SU-DHL-6 (cell line): ENCODE measurements around the gene NTN4.

Source experiments
- H2AFZ ChIP-seq: fragments of 200-600 bp; sonication (generic); 2 replicates; pipeline ENCODE4 v1.6.1; 2014; ENCODE audit warnings: low read depth, mild to moderate bottlenecking, moderate library complexity, mixed read lengths, antibody characterized with exemption, low read length; ENCODE audit not compliant: severe bottlenecking
- H3F3A ChIP-seq: fragments of 200-600 bp; shearing (Covaris generic); 2 replicates; pipeline ENCODE4 v1.6.0; 2016; ENCODE audit warnings: antibody characterized with exemption, mild to moderate bottlenecking; ENCODE audit not compliant: insufficient read depth
- H3K27ac ChIP-seq: fragments of 200-600 bp; sonication (generic); 2 replicates; pipeline ENCODE4 v1.5.1; 2016; ENCODE audit warnings: low read depth, mild to moderate bottlenecking, low read length, moderate library complexity, mixed read lengths
- H3K27me3 ChIP-seq: fragments of 200-600 bp; sonication (generic), shearing (Covaris generic); 2 replicates; pipeline ENCODE4 v1.6.0; 2014; ENCODE audit warnings: mild to moderate bottlenecking, low read length
- H3K36me3 ChIP-seq: fragments of 200-600 bp; sonication (generic); 2 replicates; pipeline ENCODE4 v1.6.1; 2014; ENCODE audit warnings: mild to moderate bottlenecking, low read length, mixed read lengths
- H3K4me2 ChIP-seq: fragments of 300-600, 200-600 bp; shearing (Covaris generic), sonication (generic); 2 replicates; pipeline ENCODE4 v1.6.0; 2014; ENCODE audit warnings: low read length, low read depth, mild to moderate bottlenecking; ENCODE audit not compliant: poor library complexity, severe bottlenecking
- H3K4me3 ChIP-seq: fragments of 200-600 bp; sonication (generic); 2 replicates; pipeline ENCODE4 v1.5.1; 2014; ENCODE audit warnings: antibody characterized with exemption, low read length, mild to moderate bottlenecking, mixed read lengths; ENCODE audit not compliant: insufficient read depth, poor library complexity, severe bottlenecking
- H3K79me2 ChIP-seq: fragments of 200-600 bp; sonication (generic); 2 replicates; pipeline ENCODE4 v1.6.1; 2014; ENCODE audit warnings: mild to moderate bottlenecking, low read length, moderate library complexity; ENCODE audit not compliant: insufficient read depth
- H3K9ac ChIP-seq: fragments of 200-600 bp; sonication (generic); 2 replicates; pipeline ENCODE4 v1.7.0; 2014; ENCODE audit warnings: mild to moderate bottlenecking, low read length
- H3K9me2 ChIP-seq: fragments of 200-600 bp; sonication (generic); replicated peaks from 2 replicates; pipeline ENCODE4 v1.6.1; 2014; ENCODE audit warnings: low read length; ENCODE audit not compliant: insufficient read depth
- H3K9me3 ChIP-seq: fragments of 200-600 bp; sonication (generic); 2 replicates; pipeline ENCODE4 v1.6.1; 2014; ENCODE audit warnings: low read length, mixed read lengths; ENCODE audit not compliant: insufficient read depth
- H4K20me1 ChIP-seq: fragments of 200-600 bp; sonication (generic); 2 replicates; pipeline ENCODE4 v1.6.1; 2014; ENCODE audit warnings: low read depth, mild to moderate bottlenecking, antibody characterized with exemption, low read length, moderate library complexity, mixed read lengths
- CTCF ChIP-seq: fragments of 200-600 bp; sonication (generic); IDR thresholded peaks from one replicate; pipeline ENCODE4 v1.5.1; 2017; ENCODE audit warnings: antibody characterized with exemption, mild to moderate bottlenecking, low read length, moderate library complexity; ENCODE audit not compliant: insufficient read depth, poor library complexity, severe bottlenecking
- EZH2phosphoT487 ChIP-seq: fragments of 200-600 bp; sonication (generic), shearing (Covaris generic); conservative IDR thresholded peaks from 2 replicates; pipeline ENCODE4 v1.6.1; 2018; ENCODE audit warnings: mild to moderate bottlenecking, antibody characterized with exemption, low read length, moderate library complexity, mixed read lengths

The NTN4 gene

GRCh38 chr12:95648990-95649791 lies 141.4 kb downstream of the NTN4 start:
- Histone ChIP-seq H3K79me2 (no peaks in the 10 kb centered on the region), H3F3A (no peaks in the 10 kb centered on the region), H4K20me1 (no peaks in the 10 kb centered on the region), H3K9ac (no peak overlapping the region), H3K9me2 (no peaks in the 10 kb centered on the region), H2AFZ (no peak overlapping the region), H3K27ac (no peak overlapping the region), H3K36me3 (no peaks in the 10 kb centered on the region), H3K9me3 (no peaks in the 10 kb centered on the region), H3K4me2 (no peak overlapping the region), H3K27me3 (no peaks in the 10 kb centered on the region), H3K4me3 (no peak overlapping the region)
- TF ChIP-seq CTCF (no peak), EZH2phosphoT487 (no peak)

GRCh38 chr12:95646781-95647190 lies 143.8 kb downstream of the NTN4 start:
- Histone ChIP-seq H3K36me3 (no peaks in the 10 kb centered on the region), H3K27me3 (no peaks in the 10 kb centered on the region), H3K9me2 (no peaks in the 10 kb centered on the region), H3K9me3 (no peaks in the 10 kb centered on the region), H3F3A (no peaks in the 10 kb centered on the region), H3K79me2 (no peaks in the 10 kb centered on the region), H3K4me3 (no peak overlapping the region), H3K9ac (no peak overlapping the region), H3K27ac (no peak overlapping the region), H2AFZ (no peak overlapping the region), H3K4me2 (no peak overlapping the region), H4K20me1 (no peaks in the 10 kb centered on the region)
- TF ChIP-seq EZH2phosphoT487 (no peak), CTCF (no peak)

- Histone ChIP-seq H3K9ac (no peak overlapping the region), H3K9me3 (no peaks in the 10 kb centered on the region), H2AFZ (no peak overlapping the region), H3K27ac (no peak overlapping the region), H3K4me2 (no peak overlapping the region), H3K36me3 (no peaks in the 10 kb centered on the region), H3K4me3 (no peak overlapping the region), H3K27me3 (no peaks in the 10 kb centered on the region), H3F3A (no peaks in the 10 kb centered on the region), H3K79me2 (no peaks in the 10 kb centered on the region), H4K20me1 (no peaks in the 10 kb centered on the region), H3K9me2 (no peaks in the 10 kb centered on the region)
- TF ChIP-seq CTCF (no peak), EZH2phosphoT487 (no peak)
These were observed 147.3 kb downstream of the NTN4 start for GRCh38 chr12:95643256-95643655.
